ENCODE data around the gene DUSP1.

DNA sequence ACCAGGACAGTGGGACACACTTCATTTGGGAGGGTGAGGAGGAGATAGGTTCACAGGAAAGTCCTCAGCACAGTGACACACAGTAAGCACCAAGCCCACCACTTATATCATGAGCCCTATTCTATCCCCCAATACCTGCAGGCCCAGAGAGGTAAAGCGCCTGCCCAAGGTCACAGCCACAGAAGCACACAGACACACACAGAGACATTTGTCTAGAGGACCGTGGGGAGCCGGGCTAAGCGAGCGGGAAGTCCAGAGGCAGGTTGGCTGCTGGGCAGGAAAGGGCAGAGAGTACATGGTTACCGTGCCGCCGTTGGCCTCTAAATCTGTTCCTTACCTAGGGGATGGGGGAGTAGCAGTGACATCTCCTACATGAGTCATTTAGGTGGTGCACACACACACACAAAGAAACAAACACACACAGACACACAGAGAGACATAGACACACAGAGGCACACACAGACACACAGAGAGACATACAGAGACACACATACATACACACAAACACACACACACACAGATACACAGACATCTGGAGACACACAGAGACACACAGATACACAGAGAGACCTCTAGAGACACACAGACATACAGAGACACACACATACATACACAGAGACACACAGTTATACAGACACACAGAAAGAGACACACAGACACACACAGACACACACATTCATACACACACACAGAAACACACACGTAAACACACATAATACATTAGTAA is 15.9 kb upstream of the DUSP1 start:
- TF ChIP-seq FOXP2 (optimal IDR thresholded peaks at IDR 0.05; ENCODE audit: borderline replicate concordance, extremely low read depth, extremely low read length, insufficient read depth) (no peak), TAF1 (IDR thresholded peaks at IDR 0.05; ENCODE audit: borderline replicate concordance, insufficient read depth, low read length) (no peak)
- TF ChIP-seq, protein P1, sequence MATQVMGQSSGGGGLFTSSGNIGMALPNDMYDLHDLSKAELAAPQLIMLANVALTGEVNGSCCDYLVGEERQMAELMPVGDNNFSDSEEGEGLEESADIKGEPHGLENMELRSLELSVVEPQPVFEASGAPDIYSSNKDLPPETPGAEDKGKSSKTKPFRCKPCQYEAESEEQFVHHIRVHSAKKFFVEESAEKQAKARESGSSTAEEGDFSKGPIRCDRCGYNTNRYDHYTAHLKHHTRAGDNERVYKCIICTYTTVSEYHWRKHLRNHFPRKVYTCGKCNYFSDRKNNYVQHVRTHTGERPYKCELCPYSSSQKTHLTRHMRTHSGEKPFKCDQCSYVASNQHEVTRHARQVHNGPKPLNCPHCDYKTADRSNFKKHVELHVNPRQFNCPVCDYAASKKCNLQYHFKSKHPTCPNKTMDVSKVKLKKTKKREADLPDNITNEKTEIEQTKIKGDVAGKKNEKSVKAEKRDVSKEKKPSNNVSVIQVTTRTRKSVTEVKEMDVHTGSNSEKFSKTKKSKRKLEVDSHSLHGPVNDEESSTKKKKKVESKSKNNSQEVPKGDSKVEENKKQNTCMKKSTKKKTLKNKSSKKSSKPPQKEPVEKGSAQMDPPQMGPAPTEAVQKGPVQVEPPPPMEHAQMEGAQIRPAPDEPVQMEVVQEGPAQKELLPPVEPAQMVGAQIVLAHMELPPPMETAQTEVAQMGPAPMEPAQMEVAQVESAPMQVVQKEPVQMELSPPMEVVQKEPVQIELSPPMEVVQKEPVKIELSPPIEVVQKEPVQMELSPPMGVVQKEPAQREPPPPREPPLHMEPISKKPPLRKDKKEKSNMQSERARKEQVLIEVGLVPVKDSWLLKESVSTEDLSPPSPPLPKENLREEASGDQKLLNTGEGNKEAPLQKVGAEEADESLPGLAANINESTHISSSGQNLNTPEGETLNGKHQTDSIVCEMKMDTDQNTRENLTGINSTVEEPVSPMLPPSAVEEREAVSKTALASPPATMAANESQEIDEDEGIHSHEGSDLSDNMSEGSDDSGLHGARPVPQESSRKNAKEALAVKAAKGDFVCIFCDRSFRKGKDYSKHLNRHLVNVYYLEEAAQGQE (IDR thresholded peaks at IDR 0.05; ENCODE audit: insufficient read depth in 1 of 2, low read depth in 2 of 2, low read length in 2 of 2) = no peak

All from PFSK-1 (cell line).